PC-9 (cell line): Measurements from ENCODE around the gene KCNAB3. TPM values are rescaled to one million over a fixed set of nuclear protein-coding genes. Genes with fewer than 3 reads are reported as not detected.

Source experiments
- BruUV-seq: library from RNA; stranded (reverse); fragments of 400-500 nt; replicated peaks from 2 replicates; lab custom pipeline; 2021; lab: Mats Ljungman, UMichigan
- CTCF ChIA-PET: fragments of 300-600 bp; sonication (Branson Sonifier 250); formaldehyde crosslinking; loops from one replicate; lab custom pipeline; 2022; ENCODE audit warnings: antibody characterized with exemption; lab: Charles Lee
- POLR2A ChIA-PET: fragments of 300-600 bp; sonication (Branson Sonifier 250); formaldehyde crosslinking; loops from one replicate; lab custom pipeline; 2022; ENCODE audit warnings: antibody characterized with exemption; ENCODE audit not compliant: unreplicated experiment; lab: Charles Lee
- DNase-seq, 2 experiments: peaks; one replicate each; pipeline versions ENCODE4 v3.0.0 to v3.0.0-alpha.2; 2015 to 2022; ENCODE audit warnings: mixed read lengths in 1 of 2
- H2AFZ ChIP-seq: fragments of 200-600 bp; sonication (generic); 2 replicates; pipeline ENCODE4 v1.8.1; 2017; ENCODE audit warnings: antibody characterized with exemption
- H3F3A ChIP-seq: fragments of 200-600 bp; sonication (generic); 2 replicates; pipeline ENCODE4 v1.8.1; 2017; ENCODE audit warnings: antibody characterized with exemption, mild to moderate bottlenecking, low read depth; ENCODE audit not compliant: insufficient read depth
- H3K27ac ChIP-seq: fragments of 200-600 bp; sonication (generic); 2 replicates; pipeline ENCODE4 v1.6.1; 2016; ENCODE audit warnings: mixed run types
- H3K27me3 ChIP-seq: fragments of 200-600 bp; sonication (generic); 2 replicates; pipeline ENCODE4 v1.6.1; 2016; ENCODE audit warnings: low read depth, mixed run types; ENCODE audit not compliant: insufficient read depth
- H3K36me3 ChIP-seq: fragments of 200-600 bp; sonication (generic); 2 replicates; pipeline ENCODE4 v1.6.1; 2016; ENCODE audit warnings: low read depth, mixed run types
- H3K4me1 ChIP-seq: fragments of 200-600 bp; sonication (generic); replicated peaks from 2 replicates; pipeline ENCODE4 v1.6.1; 2016; ENCODE audit warnings: mixed run types; ENCODE audit not compliant: insufficient read depth
- H3K4me2 ChIP-seq: fragments of 200-600 bp; sonication (generic); 2 replicates; pipeline ENCODE4 v1.6.1; 2017; ENCODE audit warnings: mixed run types
- H3K4me3 ChIP-seq: fragments of 200-600 bp; sonication (generic); 2 replicates; pipeline ENCODE4 v1.6.1; 2016; ENCODE audit warnings: mixed run types
- H3K79me2 ChIP-seq: fragments of 200-600 bp; sonication (generic); 2 replicates; pipeline ENCODE4 v1.6.1; 2017; ENCODE audit warnings: low read depth, mixed run types
- H3K9me2 ChIP-seq: fragments of 200-600 bp; sonication (generic); 2 replicates; pipeline ENCODE4 v1.8.1; 2017; ENCODE audit warnings: mild to moderate bottlenecking; ENCODE audit not compliant: insufficient read depth
- H3K9me3 ChIP-seq: fragments of 200-600 bp; sonication (generic); 2 replicates; pipeline ENCODE4 v1.8.1; 2016; ENCODE audit warnings: low read depth; ENCODE audit not compliant: insufficient read depth
- H4K20me1 ChIP-seq: fragments of 200-600 bp; sonication (generic); 2 replicates; pipeline ENCODE4 v1.8.1; 2017; ENCODE audit not compliant: insufficient read depth
- CTCF ChIP-seq: fragments of 200-600 bp; sonication (generic); conservative IDR thresholded peaks from 2 replicates; pipeline ENCODE4 v1.6.1; 2017; ENCODE audit warnings: mixed run types, antibody characterized with exemption, mild to moderate bottlenecking, moderate library complexity
- EZH2 ChIP-seq: fragments of 200-600 bp; sonication (generic); IDR thresholded peaks from 2 replicates; pipeline ENCODE4 v1.8.0; 2017; ENCODE audit warnings: antibody characterized with exemption, low read depth
- intact Hi-C: fragments of 100-400 bp; cut with micrococcal nuclease; formaldehyde crosslinking; loops from one replicate; pipeline ENCODE4 v1.10.0; 2022; ENCODE audit not compliant: unreplicated experiment
- total RNA-seq: library from RNA; stranded (reverse); gene quantifications from 2 replicates; pipeline ENCODE4 v1.2.3, GENCODE V29; 2021

Gene KCNAB3
- total RNA-seq, 1 experiment from 2014 or later: 13.8 TPM

GRCh38 chr17:7884581-7885366 is 44.9 kb downstream of the KCNAB3 start:
- no TSS peak for BruUV-seq
- no peaks in the 10 kb centered on the region for H3K9me2 ChIP-seq
- TF ChIP-seq CTCF: no peak
- CTCF ChIA-PET: no interaction called here
- no peak overlapping the region for H3K4me2 ChIP-seq
- H3K4me3 ChIP-seq: peak overlapping the region; percentile 84; the same call in 1 of the 2 replicates
- H4K20me1 ChIP-seq: peaks cover 4% of the 10 kb centered on the region; the same call in 1 of the 2 replicates
- no peaks in the 10 kb centered on the region for H3K36me3 ChIP-seq
- intact Hi-C loops: loop anchor here (5.0 to 10.0 kb wide), 2 partner anchors 48 to 300 kb away; partner anchors contain the start of genes CNTROB, MPDU1 and TRAPPC1
- peaks cover 30% of the 10 kb centered on the region for H3F3A ChIP-seq
- H3K27me3 ChIP-seq: no peaks in the 10 kb centered on the region
- H3K79me2 ChIP-seq: peaks cover 31% of the 10 kb centered on the region
- H3K9me3 ChIP-seq: no peaks in the 10 kb centered on the region
- POLR2A ChIA-PET: interaction anchor here (0.6 kb wide), 2 partner anchors 174 to 662 kb away, joined by 3 to 7 read pairs; no protein-coding TSS in a partner anchor
- no peak overlapping the region for H3K27ac ChIP-seq
- no peak overlapping the region for H2AFZ ChIP-seq
- DNase-seq: peak in 1 of 2 experiments; percentile 25
- H3K4me1 ChIP-seq: peaks cover 24% of the 10 kb centered on the region

GRCh38 chr17:7883781-7884386 is 45.8 kb downstream of the KCNAB3 start:
- peak overlapping the region; percentile 89 for H3K4me2 ChIP-seq
- BruUV-seq: TSS peak; percentile 14
- peak overlapping the region; percentile 45 for H3K27ac ChIP-seq

More at GRCh38 chr17:7883781-7884386, 45.8 kb downstream of the KCNAB3 start:
- Histone ChIP-seq H2AFZ (no peak overlapping the region), H4K20me1 (no peaks in the 10 kb centered on the region), H3K4me3 (peak overlapping the region; percentile 62), H3F3A (peaks cover 23% of the 10 kb centered on the region), H3K79me2 (peaks cover 22% of the 10 kb centered on the region), H3K36me3 (no peaks in the 10 kb centered on the region), H3K4me1 (peaks cover 15% of the 10 kb centered on the region), H3K27me3 (no peaks in the 10 kb centered on the region), H3K9me3 (no peaks in the 10 kb centered on the region), H3K9me2 (no peaks in the 10 kb centered on the region)
- peak in 1 of 2 experiments; percentile 57 for DNase-seq
- POLR2A ChIA-PET: interaction anchor here (0.6 to 0.7 kb wide), 4 partner anchors 72 to 661 kb away, joined by 3 to 8 read pairs (median 6); partner anchors contain the start of gene NEURL4
- intact Hi-C loops: loop anchor here (10.0 kb wide), 1 partner anchor 299 kb away; the partner anchor contains the start of gene MPDU1
- TF ChIP-seq EZH2: no peak
- TF ChIP-seq CTCF: no peak
- CTCF ChIA-PET: interaction anchor here (0.6 to 1.0 kb wide), 5 partner anchors 13 to 244 kb away, joined by 3 to 4 read pairs (median 3); no protein-coding TSS in a partner anchor
